HK-2 (cell line): Measurements from ENCODE around the gene SMPD3.

Source experiments
- DNase-seq: peaks from one replicate; pipeline ENCODE4 v3.0.0-alpha.2; 2018; ENCODE audit not compliant: unreplicated experiment

SMPD3 gene

GRCh38 chr16:68383858-68384257, 64.5 kb downstream of the SMPD3 start:
- DNase-seq, result no peak

DNA sequence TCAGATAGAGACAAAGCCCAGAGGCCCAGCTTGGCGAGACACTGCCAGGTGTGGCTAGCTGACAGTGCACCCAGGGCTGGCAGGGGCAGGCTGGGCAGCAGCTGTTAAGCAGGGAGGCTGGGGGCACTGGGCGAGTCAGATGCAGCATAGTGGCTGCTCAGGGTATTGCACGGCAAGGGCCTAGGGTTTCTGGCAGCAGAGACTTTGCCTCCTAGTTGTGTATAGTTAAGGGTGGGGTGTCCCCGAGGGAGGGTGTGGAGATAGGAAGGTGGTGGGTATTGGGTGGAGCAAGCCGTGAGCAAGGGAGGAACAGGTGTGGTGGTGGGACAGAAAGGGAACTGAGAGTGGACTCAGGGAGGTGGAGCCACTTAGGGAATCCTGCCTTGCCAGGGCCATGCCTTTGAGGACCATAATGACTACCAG, 66.0 kb downstream of the SMPD3 start:
- no peak for DNase-seq

DNA sequence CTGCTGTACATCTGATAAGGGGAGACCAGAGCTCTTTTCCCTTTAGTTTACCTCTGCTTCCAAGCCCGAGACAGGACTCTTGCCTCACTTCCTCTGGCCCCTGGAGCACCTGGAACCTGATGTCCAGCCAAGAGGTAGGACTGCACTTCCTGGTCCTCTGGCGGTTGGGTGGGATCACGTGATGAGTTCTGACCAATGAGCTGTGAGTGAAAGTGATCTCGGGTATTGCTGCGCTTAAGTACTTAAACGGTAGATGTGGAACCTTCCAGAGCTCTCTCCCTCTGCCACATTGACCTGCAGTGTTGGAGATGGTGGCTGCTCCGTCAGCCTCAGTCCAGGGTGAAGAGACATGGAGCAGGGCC, 67.0 kb downstream of the SMPD3 start:
- no peak for DNase-seq

- DNase-seq, result no peak
Observed at GRCh38 chr16:68380676-68381362, 67.5 kb downstream of the SMPD3 start.

- DNase-seq, result no peak
Observed at GRCh38 chr16:68380348-68380670, 68.0 kb downstream of the SMPD3 start.

- DNase-seq, result no peak
Observed at GRCh38 chr16:68379472-68380347, 68.6 kb downstream of the SMPD3 start.

GRCh38 chr16:68378436-68379415, 69.6 kb downstream of the SMPD3 start:
- DNase-seq, result no peak

DNA sequence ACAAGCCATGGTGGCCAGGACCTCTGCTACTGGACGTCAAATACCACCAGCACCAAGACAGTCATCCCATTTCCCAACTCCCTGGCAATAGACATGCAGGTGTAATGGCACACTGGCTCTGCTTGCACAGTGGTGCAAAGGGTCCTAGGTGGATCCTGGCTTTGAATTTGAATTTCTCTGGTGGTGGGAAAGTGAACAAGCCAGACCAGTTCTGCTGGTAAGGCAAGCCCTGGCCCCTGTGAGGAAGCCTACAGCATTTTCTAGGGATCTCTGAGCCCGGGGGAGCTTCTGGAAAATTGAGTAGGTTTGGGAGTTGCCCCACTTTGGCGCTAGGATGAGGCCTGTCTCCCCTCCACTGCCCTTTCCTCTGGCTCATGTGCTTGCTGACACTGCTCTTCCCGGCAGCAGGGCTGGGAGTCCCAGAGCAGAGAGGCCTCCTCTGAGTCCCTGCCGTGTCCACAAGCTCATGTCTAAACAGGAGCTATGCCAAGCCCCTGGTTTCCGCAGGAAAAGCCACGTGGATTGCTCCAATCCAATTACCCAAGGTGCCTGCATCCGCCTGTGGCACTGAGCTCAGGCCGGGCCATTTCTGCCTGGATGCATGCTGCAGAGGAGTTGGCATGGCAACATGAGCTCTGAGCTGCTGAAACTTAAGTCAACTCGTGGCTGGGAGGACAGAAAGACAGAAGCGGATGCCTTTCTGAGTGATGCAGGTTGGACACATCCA, 70.5 kb downstream of the SMPD3 start:
- no peak for DNase-seq

- no peak for DNase-seq
Observed at GRCh38 chr16:68377221-68377620, 71.1 kb downstream of the SMPD3 start.

DNA sequence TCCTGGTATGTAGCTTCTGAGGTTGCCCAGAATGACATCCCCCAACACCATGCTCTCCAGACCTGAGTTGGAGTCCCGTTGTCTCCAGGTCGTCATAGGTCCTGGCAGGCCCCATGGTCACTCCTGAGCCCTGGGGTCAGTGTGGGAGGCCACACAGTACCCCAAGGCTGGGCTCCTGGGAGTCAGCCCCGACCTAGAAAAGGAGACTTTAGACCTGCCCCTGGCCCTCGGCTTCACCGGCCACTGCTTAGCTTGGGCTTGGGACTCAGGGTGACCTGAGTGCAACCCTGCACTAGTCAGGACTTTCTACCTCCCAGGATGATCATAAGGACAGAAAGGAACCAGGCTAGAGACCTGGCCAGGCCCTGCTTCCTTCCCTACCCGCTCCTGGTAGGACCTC, 71.7 kb downstream of the SMPD3 start:
- no peak for DNase-seq

- DNase-seq, result no peak
Observed at GRCh38 chr16:68375801-68376536, 72.3 kb downstream of the SMPD3 start.

DNA sequence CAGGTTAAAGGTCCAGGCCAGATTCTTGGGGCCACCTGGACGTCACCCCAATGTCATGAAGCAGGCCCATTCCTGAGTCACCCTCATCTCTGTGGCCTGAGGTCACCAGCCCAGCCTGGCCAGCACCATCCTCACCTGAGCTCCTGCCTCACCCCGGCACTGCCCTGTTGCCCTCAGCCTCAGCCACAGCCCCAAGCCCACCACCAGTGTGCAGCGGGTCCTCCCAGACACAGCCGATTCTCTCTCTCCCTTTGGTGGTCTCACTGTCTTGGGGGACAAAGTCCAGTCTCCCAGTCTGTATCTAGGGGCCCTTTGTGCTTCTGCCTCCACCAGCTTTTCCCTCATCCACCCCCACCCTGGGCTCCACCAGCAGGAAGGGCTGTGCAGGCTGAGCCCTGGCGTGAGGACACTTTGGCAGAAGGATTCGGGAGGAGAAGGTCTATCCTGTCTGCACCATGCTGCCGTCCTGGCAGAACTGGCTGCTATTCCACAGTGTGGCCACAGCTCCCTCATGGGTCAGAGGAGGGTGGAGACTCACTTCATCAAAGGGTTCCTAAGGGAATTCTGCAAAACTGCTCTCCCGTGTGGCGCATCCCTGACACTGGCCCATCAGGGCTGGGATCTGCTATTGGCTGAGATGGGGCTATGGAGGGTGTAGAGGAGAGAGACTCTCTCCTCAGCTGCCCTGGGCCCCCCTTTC, 73.2 kb downstream of the SMPD3 start:
- no peak for DNase-seq

- no peak for DNase-seq
Observed at GRCh38 chr16:68374246-68374805, 74.0 kb downstream of the SMPD3 start.

DNA sequence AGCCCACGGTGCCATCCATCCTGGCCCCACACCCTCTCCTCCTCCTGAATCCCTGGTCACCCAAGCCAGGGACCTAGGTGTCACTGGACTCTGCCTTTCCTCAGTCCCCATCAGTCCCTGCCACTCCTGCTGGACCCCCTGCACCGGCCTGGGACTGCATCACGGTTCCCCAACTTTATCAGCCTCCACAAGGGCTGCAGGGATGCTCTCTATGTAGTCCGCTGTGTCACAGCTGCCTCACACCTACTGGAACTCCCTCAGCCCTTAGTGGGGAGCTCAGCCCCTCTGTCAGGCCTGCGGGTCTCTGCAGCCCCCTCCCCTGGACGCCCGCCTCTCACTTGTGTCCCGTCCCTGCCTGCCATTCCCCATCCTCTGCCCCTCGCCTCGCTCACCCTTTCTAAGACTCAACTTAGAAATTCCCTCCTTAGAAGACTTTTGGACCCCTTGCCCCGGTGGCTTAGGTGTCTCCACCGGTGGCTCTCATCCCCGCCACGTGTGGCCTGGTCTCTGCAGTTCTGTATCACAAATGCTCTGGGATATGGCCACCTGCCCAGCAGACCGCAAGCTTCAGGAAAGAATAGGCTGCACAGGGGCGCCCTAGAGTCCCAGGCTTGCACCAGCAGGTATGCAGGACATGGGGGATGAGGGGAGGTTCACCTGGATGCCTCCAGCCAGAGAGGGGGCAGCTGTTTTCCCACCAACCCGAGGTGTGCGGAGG, 74.6 kb downstream of the SMPD3 start:
- DNase-seq, result no peak

GRCh38 chr16:68372806-68373205, 75.5 kb downstream of the SMPD3 start:
- DNase-seq, result no peak

GRCh38 chr16:68372381-68372720, 76.0 kb downstream of the SMPD3 start:
- no peak for DNase-seq

GRCh38 chr16:68371706-68372380, 76.5 kb downstream of the SMPD3 start:
- no peak for DNase-seq

- no peak for DNase-seq
Observed at GRCh38 chr16:68371276-68371651, 77.0 kb downstream of the SMPD3 start.
